Fibroblast of lung (primary cell): ENCODE results near the gene HHIPL1. TPM values are rescaled to one million over a fixed set of nuclear protein-coding genes. Genes with fewer than 3 reads are reported as not detected.
"Not testable (repeated sequence)": the region's sequence is repeated elsewhere in the genome, so short reads cannot be mapped to it uniquely, and the experiment has no call there.

Source experiments
- DNase-seq, 2 donors: peaks; one replicate each; pipeline versions ENCODE4 v3.0.0 to v3.0.0-alpha.2; 2010; ENCODE audit warnings: low read depth in 2 of 2
- H2AFZ ChIP-seq: 2 replicates; pipeline ENCODE4 v1.5.1; 2012; ENCODE audit warnings: low read length, control low read depth, inconsistent platforms
- H3K27ac ChIP-seq: 2 replicates; pipeline ENCODE4 v1.5.1; 2011; ENCODE audit warnings: low read length, control low read depth; ENCODE audit not compliant: insufficient read depth
- H3K27me3 ChIP-seq: 2 replicates; pipeline ENCODE4 v1.5.1; 2011; ENCODE audit warnings: mild to moderate bottlenecking, low read length; ENCODE audit not compliant: control insufficient read depth, insufficient read depth
- H3K36me3 ChIP-seq: 2 replicates; pipeline ENCODE4 v1.5.1; 2011; ENCODE audit warnings: low read length; ENCODE audit not compliant: control insufficient read depth, insufficient read depth
- H3K4me1 ChIP-seq: 2 replicates; pipeline ENCODE4 v1.5.1; 2011; ENCODE audit warnings: low read length; ENCODE audit not compliant: control insufficient read depth, insufficient read depth; ENCODE audit errors: extremely low read depth
- H3K4me2 ChIP-seq: 2 replicates; pipeline ENCODE4 v1.5.1; 2011; ENCODE audit warnings: low read length, control low read depth; ENCODE audit not compliant: insufficient read depth; ENCODE audit errors: extremely low read depth
- H3K4me3 ChIP-seq, 4 experiments: fragments of 200-600 bp in 1 of 4; sonication (generic) in 1 of 4; replicated peaks in 1 of 4; 2 replicates each; pipeline ENCODE4 v1.5.1; 2011 to 2016; ENCODE audit warnings: low read length in 4 of 4, low read depth in 3 of 4, mild to moderate bottlenecking in 3 of 4, control low read depth in 2 of 4, inconsistent platforms in 1 of 4, mixed read lengths in 1 of 4; ENCODE audit not compliant: insufficient read depth in 1 of 4; ENCODE audit errors: control extremely low read depth in 1 of 4
- H3K79me2 ChIP-seq: 2 replicates; pipeline ENCODE4 v1.5.1; 2012; ENCODE audit warnings: mild to moderate bottlenecking, low read length, inconsistent platforms; ENCODE audit not compliant: control insufficient read depth, insufficient read depth
- H3K9ac ChIP-seq: 2 replicates; pipeline ENCODE4 v1.5.1; 2011; ENCODE audit warnings: mild to moderate bottlenecking, low read length, control low read depth; ENCODE audit not compliant: insufficient read depth
- H3K9me3 ChIP-seq: 2 replicates; pipeline ENCODE4 v1.5.1; 2012; ENCODE audit warnings: low read depth, low read length; ENCODE audit not compliant: control insufficient read depth, insufficient read depth
- H4K20me1 ChIP-seq: 2 replicates; pipeline ENCODE4 v1.5.1; 2011; ENCODE audit warnings: low read length; ENCODE audit not compliant: control insufficient read depth, insufficient read depth; ENCODE audit errors: extremely low read depth
- CTCF ChIP-seq, 2 donors: IDR thresholded peaks in 1 of 2; conservative IDR thresholded peaks in 1 of 2; 1 replicate in 1 of 2; 2 replicates in 1 of 2; pipeline ENCODE4 v1.5.1; 2011 to 2012; ENCODE audit warnings: low read length in 2 of 2, control low read depth in 1 of 2, inconsistent platforms in 1 of 2, low read depth in 1 of 2, mild to moderate bottlenecking in 1 of 2
- EZH2 ChIP-seq: IDR thresholded peaks from 2 replicates; pipeline ENCODE4 v1.5.1; 2012; ENCODE audit warnings: low read length, control low read depth, mild to moderate bottlenecking; ENCODE audit errors: missing control alignments
- polyA plus RNA-seq, 2 donors: library from polyadenylated mRNA; depleted of rRNA in 1 of 2; stranded (reverse) in 1 of 2; unstranded in 1 of 2; fragments of >200 nt; gene quantifications; 2 replicates each; pipeline ENCODE4 v1.2.1, GENCODE V29; 2011 to 2012; ENCODE audit warnings: missing spikeins in 1 of 2
- total RNA-seq: library from RNA; depleted of rRNA; stranded (reverse); fragments of >200 nt; gene quantifications from 2 replicates; pipeline ENCODE4 v1.2.1, GENCODE V29; 2014

The HHIPL1 gene
- total and polyA plus RNA-seq, 2 donors (not counting 1 experiment from before 2014, with no cell fraction given) = 1.5 to 9.9 TPM

GRCh38 chr14:99636487-99636886, 8.4 kb upstream of the HHIPL1 start:
- Histone ChIP-seq H3K4me1 (no peaks in the 10 kb centered on the region), H3K27ac (no peak overlapping the region), H3K9me3 (no peaks in the 10 kb centered on the region), H2AFZ (no peak overlapping the region), H3K79me2 (no peaks in the 10 kb centered on the region), H3K9ac (no peak overlapping the region), H3K36me3 (no peaks in the 10 kb centered on the region), H3K4me2 (no peak overlapping the region), H3K4me3 (no peak overlapping the region), H4K20me1 (no peaks in the 10 kb centered on the region), H3K27me3 (no peaks in the 10 kb centered on the region)
- DNase-seq = no peak
- TF ChIP-seq CTCF (conservative IDR thresholded peaks at IDR 0.05 in 1 of 2, IDR thresholded peaks at IDR 0.05 in 1 of 2; ENCODE audit: low read depth in 1 of 2, low read length in 2 of 2) = no peak
- TF ChIP-seq EZH2 = no peak

GRCh38 chr14:99637624-99638023, 7.3 kb upstream of the HHIPL1 start:
- TF ChIP-seq CTCF (conservative IDR thresholded peaks at IDR 0.05 in 1 of 2, IDR thresholded peaks at IDR 0.05 in 1 of 2; ENCODE audit: low read depth in 1 of 2, low read length in 2 of 2) (no peak), EZH2 (no peak)
- no peaks in the 10 kb centered on the region for H3K27me3 ChIP-seq
- no peaks in the 10 kb centered on the region for H3K79me2 ChIP-seq
- no peaks in the 10 kb centered on the region for H4K20me1 ChIP-seq
- no peaks in the 10 kb centered on the region for H3K4me1 ChIP-seq
- H3K4me3 ChIP-seq = no peak overlapping the region
- DNase-seq = no peak
- no peak overlapping the region for H3K27ac ChIP-seq
- H3K4me2 ChIP-seq = no peak overlapping the region
- no peaks in the 10 kb centered on the region for H3K36me3 ChIP-seq
- no peaks in the 10 kb centered on the region for H3K9me3 ChIP-seq
- no peak overlapping the region for H3K9ac ChIP-seq
- no peak overlapping the region for H2AFZ ChIP-seq

GRCh38 chr14:99642771-99643170, 2.2 kb upstream of the HHIPL1 start:
- H3K36me3 ChIP-seq, H3K9me3 ChIP-seq, H3K9ac ChIP-seq, H2AFZ ChIP-seq, DNase-seq, H3K79me2 ChIP-seq, H3K4me3 ChIP-seq, H3K4me1 ChIP-seq, H3K4me2 ChIP-seq, H4K20me1 ChIP-seq, H3K27ac ChIP-seq, H3K27me3 ChIP-seq: not testable (repeated sequence)
